22Rv1 (cell line): ENCODE measurements around the gene CCDC116.

Source experiments
- CTCF ChIP-seq: fragments of 450-650 bp; IDR thresholded peaks from 2 replicates; pipeline ENCODE4 v1.5.1; 2017; ENCODE audit warnings: mild to moderate bottlenecking
- ZFX ChIP-seq: fragments of 450-650 bp; IDR thresholded peaks from 2 replicates; pipeline ENCODE4 v1.6.1; 2017; ENCODE audit warnings: antibody characterized with exemption, borderline replicate concordance

GRCh38 chr22:21659864-21660525, 27.4 kb downstream of the CCDC116 start:
- TF ChIP-seq CTCF (no peak), ZFX (no peak)
